KMS-11 (cell line): ENCODE data around the gene SIX4.

Experiments
- H2AFZ ChIP-seq: fragments of 200-600 bp; sonication (generic); 2 replicates; pipeline ENCODE4 v1.6.1; 2016; ENCODE audit warnings: antibody characterized with exemption, mixed run types, low read depth
- H3K27ac ChIP-seq: fragments of 200-600 bp; sonication (generic); 2 replicates; pipeline ENCODE4 v1.6.1; 2016; ENCODE audit warnings: mild to moderate bottlenecking, mixed run types
- H3K27me3 ChIP-seq: fragments of 200-600 bp; sonication (generic); 2 replicates; pipeline ENCODE4 v1.6.1; 2017; ENCODE audit warnings: mild to moderate bottlenecking, low read depth, mixed run types, moderate library complexity; ENCODE audit not compliant: insufficient read depth
- H3K36me3 ChIP-seq: fragments of 200-600 bp; sonication (generic); 2 replicates; pipeline ENCODE4 v1.6.1; 2017; ENCODE audit warnings: mild to moderate bottlenecking, mixed run types; ENCODE audit not compliant: insufficient read depth
- H3K4me1 ChIP-seq: fragments of 200-600 bp; sonication (generic); 2 replicates; pipeline ENCODE4 v1.6.1; 2016; ENCODE audit warnings: mild to moderate bottlenecking, low read depth, mixed run types; ENCODE audit not compliant: poor library complexity, severe bottlenecking
- H3K4me2 ChIP-seq: fragments of 200-600 bp; sonication (generic); 2 replicates; pipeline ENCODE4 v1.7.0; 2016; ENCODE audit warnings: mild to moderate bottlenecking, mixed run types
- H3K4me3 ChIP-seq: fragments of 200-600 bp; sonication (generic); IDR thresholded peaks from 2 replicates; pipeline ENCODE4 v1.6.1; 2017; ENCODE audit warnings: low read depth, low read length, mixed read lengths; ENCODE audit not compliant: insufficient read depth
- H3K79me2 ChIP-seq: fragments of 200-600 bp; sonication (generic); 2 replicates; pipeline ENCODE4 v1.6.1; 2016; ENCODE audit warnings: low read depth, mixed run types; ENCODE audit not compliant: insufficient read depth
- H3K9ac ChIP-seq: fragments of 200-600 bp; sonication (generic); 2 replicates; pipeline ENCODE4 v1.6.1; 2016; ENCODE audit warnings: mild to moderate bottlenecking, mixed run types
- H4K20me1 ChIP-seq: fragments of 200-600 bp; sonication (generic); 2 replicates; pipeline ENCODE4 v1.6.1; 2016; ENCODE audit warnings: mild to moderate bottlenecking, mixed run types; ENCODE audit not compliant: insufficient read depth
- CTCF ChIP-seq: fragments of 200-600 bp; sonication (generic); conservative IDR thresholded peaks from 2 replicates; pipeline ENCODE4 v1.6.1; 2017; ENCODE audit warnings: low read depth, mild to moderate bottlenecking, antibody characterized with exemption, low read length, moderate library complexity, mixed read lengths

SIX4 gene

GRCh38 chr14:60705100-60705499 is 19.1 kb downstream of the SIX4 start:
- H3K27me3 ChIP-seq: no peaks in the 10 kb centered on the region
- H2AFZ ChIP-seq: no peak overlapping the region
- TF ChIP-seq CTCF: no peak
- H3K27ac ChIP-seq: no peak overlapping the region
- H3K79me2 ChIP-seq: no peaks in the 10 kb centered on the region
- no peak overlapping the region for H3K4me3 ChIP-seq
- H4K20me1 ChIP-seq: no peaks in the 10 kb centered on the region
- H3K4me2 ChIP-seq: no peak overlapping the region
- no peaks in the 10 kb centered on the region for H3K4me1 ChIP-seq
- no peak overlapping the region for H3K9ac ChIP-seq
- no peaks in the 10 kb centered on the region for H3K36me3 ChIP-seq

- Histone ChIP-seq H3K79me2 (no peaks in the 10 kb centered on the region), H3K27ac (no peak overlapping the region), H3K4me3 (no peak overlapping the region), H3K36me3 (no peaks in the 10 kb centered on the region), H3K4me2 (no peak overlapping the region), H3K27me3 (no peaks in the 10 kb centered on the region), H3K4me1 (no peaks in the 10 kb centered on the region), H2AFZ (no peak overlapping the region), H3K9ac (no peak overlapping the region), H4K20me1 (no peaks in the 10 kb centered on the region)
- TF ChIP-seq CTCF: no peak
These were observed 23.6 kb downstream of the SIX4 start for GRCh38 chr14:60700598-60700997.

- H3K27me3 ChIP-seq: no peaks in the 10 kb centered on the region
- TF ChIP-seq CTCF: no peak
- no peak overlapping the region for H2AFZ ChIP-seq
- no peak overlapping the region for H3K9ac ChIP-seq
- no peaks in the 10 kb centered on the region for H3K36me3 ChIP-seq
- H3K79me2 ChIP-seq: no peaks in the 10 kb centered on the region
- H4K20me1 ChIP-seq: no peaks in the 10 kb centered on the region
- no peaks in the 10 kb centered on the region for H3K4me1 ChIP-seq
- no peak overlapping the region for H3K27ac ChIP-seq
- H3K4me3 ChIP-seq: no peak overlapping the region
- no peak overlapping the region for H3K4me2 ChIP-seq
These were observed 28.8 kb downstream of the SIX4 start for GRCh38 chr14:60695327-60695726.

- H3K4me1 ChIP-seq: no peaks in the 10 kb centered on the region
- H3K4me2 ChIP-seq: no peak overlapping the region
- H3K4me3 ChIP-seq: no peak overlapping the region
- no peak for TF ChIP-seq CTCF
- no peaks in the 10 kb centered on the region for H3K36me3 ChIP-seq
- no peaks in the 10 kb centered on the region for H4K20me1 ChIP-seq
- H3K27me3 ChIP-seq: no peaks in the 10 kb centered on the region
- no peaks in the 10 kb centered on the region for H3K79me2 ChIP-seq
- no peak overlapping the region for H3K9ac ChIP-seq
- no peak overlapping the region for H2AFZ ChIP-seq
- no peak overlapping the region for H3K27ac ChIP-seq
These were observed 32.6 kb downstream of the SIX4 start for GRCh38 chr14:60691383-60692113.
